GM23338 (cell line): Measurements from ENCODE around the gene ZBBX.

Source experiments
- CTCF ChIP-seq, 2 experiments: fragments of 200-600 bp in 1 of 2; sonication (generic) in 1 of 2; conservative IDR thresholded peaks; 2 replicates each; pipeline versions ENCODE4 v1.5.1 to v1.6.1; 2016 to 2017; ENCODE audit warnings: antibody characterized with exemption in 2 of 2, low read depth in 2 of 2, mild to moderate bottlenecking in 2 of 2, moderate library complexity in 1 of 2
- ETS1 ChIP-seq: IDR thresholded peaks from 2 replicates; pipeline ENCODE4 v1.6.1; 2016; ENCODE audit warnings: antibody characterized with exemption
- EZH2 ChIP-seq: fragments of 200-600 bp; sonication (generic); IDR thresholded peaks from one replicate; pipeline ENCODE4 v1.8.0; 2017; ENCODE audit warnings: antibody characterized with exemption, mild to moderate bottlenecking, low read depth; ENCODE audit not compliant: unreplicated experiment
- POLR2AphosphoS5 ChIP-seq: IDR thresholded peaks from 2 replicates; pipeline ENCODE4 v1.6.1; 2016; ENCODE audit warnings: antibody characterized with exemption, low read depth

GRCh38 chr3:167251678-167252077, 128.4 kb downstream of the ZBBX start:
- TF ChIP-seq CTCF (conservative IDR thresholded peaks at IDR 0.05; ENCODE audit: low read depth in 2 of 2) (no peak), POLR2AphosphoS5 (no peak), EZH2 (no peak), ETS1 (no peak)
